AG09319 (cell line): ENCODE results near the gene ZFAND2A.
"Not testable (repeated sequence)": the region's sequence is repeated elsewhere in the genome, so short reads cannot be mapped to it uniquely, and the experiment has no call there.

Experiments used
- DNase-seq: peaks from one replicate; pipeline ENCODE4 v3.0.0-alpha.2; 2010; ENCODE audit warnings: low read depth; ENCODE audit errors: extremely low read depth
- CTCF ChIP-seq: IDR thresholded peaks from 2 replicates; pipeline ENCODE4 v1.5.1; 2011; ENCODE audit warnings: low read depth, mild to moderate bottlenecking, inconsistent platforms, low read length, moderate library complexity

The ZFAND2A gene

DNA sequence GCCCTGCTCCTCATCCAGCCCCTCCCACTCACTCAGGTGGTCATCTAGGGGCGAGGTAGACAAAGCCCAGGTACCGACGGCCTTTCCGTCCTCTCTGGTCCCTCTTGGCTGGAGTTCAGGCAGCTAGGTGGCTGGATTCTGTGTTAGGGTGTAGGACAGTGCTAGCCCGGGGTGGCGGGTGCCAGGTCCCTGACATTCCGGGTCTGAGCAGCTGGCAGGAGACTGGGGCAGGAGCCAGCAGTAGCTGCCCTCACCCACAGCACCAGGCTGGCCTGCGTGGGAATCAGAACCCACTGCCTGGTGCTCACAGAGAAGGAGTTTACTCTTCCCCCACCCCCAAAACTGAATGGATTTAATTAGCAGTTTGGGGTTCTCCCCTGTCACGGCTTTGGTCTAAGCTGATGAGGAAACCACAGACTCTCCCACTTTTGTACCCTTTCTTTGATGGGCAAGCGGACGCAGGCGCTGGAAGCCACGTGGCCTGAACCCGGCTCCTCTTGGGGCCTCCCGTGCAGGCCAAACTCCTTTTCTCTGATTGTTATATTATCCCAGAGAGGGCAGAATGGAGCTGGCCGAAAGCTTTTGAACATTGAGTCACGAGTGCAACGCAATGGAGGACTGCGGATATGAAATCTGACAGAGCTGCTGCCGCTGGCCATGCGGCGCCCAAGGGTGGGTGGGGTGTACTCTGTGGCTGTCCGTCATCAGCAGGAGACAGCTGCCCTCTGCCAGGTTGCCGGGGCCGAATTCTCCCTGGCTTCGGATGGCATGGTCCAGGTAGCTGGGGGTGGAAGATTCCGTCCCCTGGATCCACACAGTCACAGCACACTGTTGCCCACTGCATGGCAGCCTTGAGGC, 12.9 kb upstream of the ZFAND2A start:
- no peak for DNase-seq

GRCh38 chr7:1171516-1171915, 11.5 kb upstream of the ZFAND2A start:
- not testable (repeated sequence) for DNase-seq

More for the DNA sequence above, 12.9 kb upstream of the ZFAND2A start:
- no peak for TF ChIP-seq CTCF

DNA sequence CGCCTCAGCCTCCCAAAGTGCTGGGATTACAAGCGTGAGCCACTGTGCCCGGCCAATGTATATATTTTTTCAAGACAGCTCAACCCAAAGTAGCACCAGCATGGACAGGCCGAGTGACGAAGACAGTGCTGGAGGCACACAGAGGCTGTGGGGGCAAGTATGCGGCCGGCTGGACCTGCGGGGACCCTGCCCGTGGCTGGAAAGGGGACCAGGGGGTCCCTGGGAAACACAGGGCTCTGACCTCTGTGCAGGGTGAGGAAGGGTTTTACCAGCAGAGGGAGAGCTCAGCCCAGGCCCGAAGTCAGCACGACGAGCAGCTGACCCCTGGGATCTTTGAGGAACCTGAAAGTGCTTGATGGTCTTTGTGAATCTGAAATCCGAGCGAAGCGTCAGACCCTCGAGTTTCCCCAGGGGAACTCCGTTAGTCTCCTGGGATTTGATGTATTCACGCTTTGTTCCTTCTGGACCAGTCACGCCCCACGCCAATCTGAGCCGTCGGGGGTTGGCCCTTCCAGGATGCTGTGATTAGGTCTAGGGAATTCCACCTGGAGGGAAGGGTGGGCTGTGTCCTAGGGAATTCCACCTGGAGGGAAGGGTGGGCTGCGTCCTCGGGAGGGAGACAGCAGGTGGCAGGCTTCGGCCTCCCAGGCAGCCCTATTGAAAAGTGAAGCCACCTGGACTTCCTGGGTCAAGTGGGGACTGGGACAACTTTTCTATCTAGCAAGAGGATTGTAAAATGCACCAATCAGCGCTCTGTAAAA, 10.9 kb upstream of the ZFAND2A start:
- no peak for DNase-seq
- TF ChIP-seq CTCF: no peak

- TF ChIP-seq CTCF: peak; percentile 94
- DNase-seq: peak; percentile 57
These were observed 9.7 kb upstream of the ZFAND2A start for GRCh38 chr7:1169409-1170368.

GRCh38 chr7:1168422-1168821, 8.4 kb upstream of the ZFAND2A start:
- TF ChIP-seq CTCF: no peak
- DNase-seq: no peak

- no peak for TF ChIP-seq CTCF
These were observed 4.4 kb upstream of the ZFAND2A start for GRCh38 chr7:1164436-1164835.

GRCh38 chr7:1163121-1163520, 3.1 kb upstream of the ZFAND2A start:
- TF ChIP-seq CTCF: no peak

More at GRCh38 chr7:1164436-1164835, 4.4 kb upstream of the ZFAND2A start:
- no peak for DNase-seq

More at GRCh38 chr7:1163121-1163520, 3.1 kb upstream of the ZFAND2A start:
- DNase-seq: no peak
